Heart left ventricle (tissue), 13 donors: ENCODE results near the gene CCR6.

Experiments used
- CTCF ChIP-seq, 12 donors: fragments of 200-600 bp; sonication (generic) in 4 of 12; IDR thresholded peaks; one replicate each; pipeline versions ENCODE4 v1.5.0 to v1.8.0; 2018 to 2022; ENCODE audit warnings: antibody characterized with exemption in 12 of 12, mild to moderate bottlenecking in 5 of 12
- POLR2A ChIP-seq, 2 donors: fragments of 450-650 bp; IDR thresholded peaks; one replicate each; pipeline ENCODE4 v1.6.1; 2017; ENCODE audit warnings: antibody characterized with exemption in 2 of 2, mild to moderate bottlenecking in 2 of 2, moderate library complexity in 2 of 2
- donor health status: ischemic (EF 13 %, LVEDD 7.1; RV severe dilation, severe dysfunction).
- donor health status: DM: no; HTN: yes; CAD: no.
- donor health status: DM: no; HTN: no; CAD: no.
- donor health status: ischemic (EF 25% LVEDD 6.9; RV normal size, moderate dysfunction).
- donor health status: ischemic (EF 25% LVEDD 5.7; RV mildly dilated, moderate dysfunction).
- donor health status: ischemic (EF 35%, LVEDD 5.7; RV mildly dilated, moderate dysfunction).
- donor health status: nonischemic (EF 11% LVEDD 7.7; RV severe dilation, severe dysfunction).
- donor health status: DM: yes; HTN: yes; CAD: no.
- donor health status: PGD.
- donor health status: ischemic (EF 29% LVEDD 5.4; RV normal size, mild dysfunction).
- donor health status: nonischemic (EF 23%, LVEDD 6.1; RV moderate dilation, normal function).

GRCh38 chr6:167118839-167119238 lies 4.1 kb upstream of the CCR6 start:
- TF ChIP-seq POLR2A (IDR thresholded peaks at IDR 0.05) (no peak), CTCF (IDR thresholded peaks at IDR 0.05) (no peak)
